Measurements from ENCODE around the gene PCDHB1. TPM values are rescaled to one million over a fixed set of nuclear protein-coding genes. Genes with fewer than 3 reads are reported as not detected.

The PCDHB1 gene
- total RNA-seq, 1 experiment from 2014 or later = 0.07 TPM

DNA sequence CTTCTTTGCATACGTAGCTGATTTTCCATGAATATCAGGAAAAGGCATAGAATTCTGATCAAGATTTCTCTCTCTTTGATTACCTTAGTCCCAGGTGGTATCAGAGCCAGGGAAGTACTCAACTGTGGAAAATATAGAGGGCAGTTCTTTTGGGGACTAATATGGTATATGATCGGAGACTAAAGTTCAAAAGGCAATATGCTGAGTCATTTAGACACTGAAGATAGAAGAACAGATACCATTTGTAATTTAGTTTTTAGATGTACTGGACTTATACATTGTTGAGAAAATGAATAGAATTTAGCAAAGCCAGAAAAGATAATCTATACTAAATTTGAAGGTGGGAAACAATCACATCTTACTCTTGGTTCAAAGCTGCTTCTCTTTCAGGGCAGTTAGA lies 54.2 kb downstream of the PCDHB1 start:
- H3F3A ChIP-seq (ENCODE audit: low read length, unreplicated experiment) = no peaks in the 10 kb centered on the region
- H3K27ac ChIP-seq (ENCODE audit: low read length) = no peak overlapping the region
- H3K9me2 ChIP-seq (replicated peaks; ENCODE audit: low read length) = no peaks in the 10 kb centered on the region
- no peaks in the 10 kb centered on the region for H3K4me1 ChIP-seq (ENCODE audit: insufficient read depth, low read length)
- no peaks in the 10 kb centered on the region for H3K79me2 ChIP-seq (ENCODE audit: low read length)
- ATAC-seq (no peak), DNase-seq (no peak)
- no peak overlapping the region for H3K9ac ChIP-seq (ENCODE audit: low read length)
- H3K9me3 ChIP-seq (ENCODE audit: low read length) = no peaks in the 10 kb centered on the region
- no peaks in the 10 kb centered on the region for H3K36me3 ChIP-seq (ENCODE audit: low read depth, low read length)
- H3K4me3 ChIP-seq (ENCODE audit: low read length) = no peak overlapping the region
- ChIA-PET CTCF (no interaction called here), POLR2A (ENCODE audit: unreplicated experiment) (no interaction called here)
- no peaks in the 10 kb centered on the region for H4K20me1 ChIP-seq (ENCODE audit: low read length)
- no peak overlapping the region for H2AFZ ChIP-seq (ENCODE audit: low read length)
- H3K4me2 ChIP-seq (ENCODE audit: low read length) = no peak overlapping the region
- TF ChIP-seq EZH2 (IDR thresholded peaks at IDR 0.05; ENCODE audit: low read length, unreplicated experiment) (no peak), CTCF (conservative IDR thresholded peaks at IDR 0.05; ENCODE audit: low read depth, low read length) (no peak), EZH2phosphoT487 (IDR thresholded peaks at IDR 0.05; ENCODE audit: borderline replicate concordance, low read length) (no peak)
- intact Hi-C loops (cut with micrococcal nuclease) = no loop called here
- no peaks in the 10 kb centered on the region for H3K27me3 ChIP-seq (ENCODE audit: low read length)
- no TSS peak for BruUV-seq (replicated peaks)

Other genes starting within 250 kb of the PCDHB1 start
- 1.5 and 1.6 TPM in 2 replicates for gene PCDHA4, start 244.3 kb upstream of the PCDHB1 start, total RNA-seq (2014; rRNA removed)
- 1.3 and 1.5 TPM in 2 replicates for gene PCDHA5, start 229.8 kb upstream of the PCDHB1 start, total RNA-seq (2014; rRNA removed)
- gene PCDHA6, start 223.4 kb upstream of the PCDHB1 start, total RNA-seq (2014; rRNA removed) = 0.22 and 0.35 TPM in 2 replicates
- gene PCDHA7, start 217.1 kb upstream of the PCDHB1 start, total RNA-seq (2014; rRNA removed) = 0.26 and 0.52 TPM in 2 replicates
- 0.11 TPM in 1 of 2 replicates, not detected in the other for gene PCDHA8, start 210.2 kb upstream of the PCDHB1 start, total RNA-seq (2014; rRNA removed)
- gene PCDHA9, start 203.0 kb upstream of the PCDHB1 start, total RNA-seq (2014; rRNA removed) = 0.22 and 0.35 TPM in 2 replicates
- gene PCDHA10, start 195.5 kb upstream of the PCDHB1 start, total RNA-seq (2014; rRNA removed) = 0.04 and 0.23 TPM in 2 replicates
- gene PCDHA11, start 182.4 kb upstream of the PCDHB1 start, total RNA-seq (2014; rRNA removed) = 0.33 TPM in 1 of 2 replicates, not detected in the other
- 7.0 and 8.2 TPM in 2 replicates for gene PCDHA12, start 176.1 kb upstream of the PCDHB1 start, total RNA-seq (2014; rRNA removed)
- gene PCDHA13, start 169.2 kb upstream of the PCDHB1 start, total RNA-seq (2014; rRNA removed) = 3.2 and 6.2 TPM in 2 replicates
- 4.8 and 6.2 TPM in 2 replicates for gene PCDHAC1, start 125.1 kb upstream of the PCDHB1 start, total RNA-seq (2014; rRNA removed)
- gene PCDHAC2, start 84.9 kb upstream of the PCDHB1 start, total RNA-seq (2014; rRNA removed) = 4.2 and 8.2 TPM in 2 replicates
- 13.8 and 15.0 TPM in 2 replicates for gene PCDHB2, start 43.2 kb downstream of the PCDHB1 start, total RNA-seq (2014; rRNA removed)
- 0.36 and 0.58 TPM in 2 replicates for gene PCDHB3, start 49.1 kb downstream of the PCDHB1 start, total RNA-seq (2014; rRNA removed)
- gene PCDHB4, start 70.4 kb downstream of the PCDHB1 start, total RNA-seq (2014; rRNA removed) = 0.07 and 0.52 TPM in 2 replicates
- gene PCDHB5, start 83.8 kb downstream of the PCDHB1 start, total RNA-seq (2014; rRNA removed) = 0.12 and 0.69 TPM in 2 replicates
- gene PCDHB6, start 98.7 kb downstream of the PCDHB1 start, total RNA-seq (2014; rRNA removed) = not detected in 2 replicates
- gene PCDHB7, start 121.3 kb downstream of the PCDHB1 start, total RNA-seq (2014; rRNA removed) = 0.22 TPM in 1 of 2 replicates, not detected in the other
- gene PCDHB8, start 126.4 kb downstream of the PCDHB1 start, total RNA-seq (2014; rRNA removed) = 0.22 and 0.40 TPM in 2 replicates
- gene PCDHB16, start 131.0 kb downstream of the PCDHB1 start, total RNA-seq (2014; rRNA removed) = 0.46 TPM in 1 of 2 replicates, not detected in the other
- gene PCDHB9, start 135.8 kb downstream of the PCDHB1 start, total RNA-seq (2014; rRNA removed) = 0.23 and 0.73 TPM in 2 replicates
- 0.33 and 0.35 TPM in 2 replicates for gene PCDHB10, start 141.0 kb downstream of the PCDHB1 start, total RNA-seq (2014; rRNA removed)
- 0.40 and 0.69 TPM in 2 replicates for gene PCDHB11, start 148.3 kb downstream of the PCDHB1 start, total RNA-seq (2014; rRNA removed)
- gene PCDHB12, start 157.3 kb downstream of the PCDHB1 start, total RNA-seq (2014; rRNA removed) = 0.15 and 0.63 TPM in 2 replicates
- gene PCDHB13, start 162.5 kb downstream of the PCDHB1 start, total RNA-seq (2014; rRNA removed) = 0.40 and 0.52 TPM in 2 replicates
- 0.58 and 0.87 TPM in 2 replicates for gene PCDHB14, start 172.0 kb downstream of the PCDHB1 start, total RNA-seq (2014; rRNA removed)
- gene PCDHB15, start 194.0 kb downstream of the PCDHB1 start, total RNA-seq (2014; rRNA removed) = not detected in 2 replicates